HEK293T (cell line): ENCODE results near the gene OGFOD2.

Experiments
- CTCF ChIA-PET: fragments of 350-600 bp; formaldehyde crosslinking; extraction: SDS; loops from one replicate; lab custom pipeline; 2021; ENCODE audit warnings: antibody characterized with exemption, inconsistent platforms; lab: Yijun Ruan, JAX
- POLR2A ChIA-PET: fragments of 350-600 bp; formaldehyde crosslinking; extraction: SDS; loops from one replicate; lab custom pipeline; 2020; ENCODE audit warnings: antibody characterized with exemption, inconsistent platforms; lab: Yijun Ruan, JAX
- DNase-seq: peaks from one replicate; pipeline ENCODE4 v3.0.0; 2012; ENCODE audit warnings: mixed read lengths; ENCODE audit errors: extremely low spot score
- ARNT ChIP-seq: fragments of 450-650 bp; IDR thresholded peaks from 2 replicates; pipeline ENCODE4 v1.6.1; 2017; ENCODE audit warnings: mild to moderate bottlenecking
- BHLHE40 ChIP-seq: fragments of 450-650 bp; IDR thresholded peaks from 2 replicates; pipeline ENCODE4 v1.6.1; 2016; ENCODE audit warnings: mild to moderate bottlenecking, moderate library complexity, borderline replicate concordance
- CTBP1 ChIP-seq: fragments of 450-650 bp; IDR thresholded peaks from 2 replicates; pipeline ENCODE4 v1.6.1; 2016; ENCODE audit warnings: borderline replicate concordance
- ELF4 ChIP-seq: fragments of 450-650 bp; IDR thresholded peaks from 2 replicates; pipeline ENCODE4 v1.6.1; 2017; ENCODE audit warnings: antibody characterized with exemption
- FOXA1 ChIP-seq: fragments of 450-650 bp; IDR thresholded peaks from 2 replicates; pipeline ENCODE4 v1.6.1; 2016; ENCODE audit warnings: mild to moderate bottlenecking
- FOXK2 ChIP-seq: fragments of 450-650 bp; IDR thresholded peaks from 2 replicates; pipeline ENCODE4 v1.6.1; 2016; ENCODE audit warnings: mild to moderate bottlenecking
- FOXM1 ChIP-seq: fragments of 450-650 bp; IDR thresholded peaks from 2 replicates; pipeline ENCODE4 v1.6.1; 2017; ENCODE audit warnings: mild to moderate bottlenecking, borderline replicate concordance
- HDGF ChIP-seq: fragments of 450-650 bp; IDR thresholded peaks from 2 replicates; pipeline ENCODE4 v1.6.1; 2017; ENCODE audit warnings: antibody characterized with exemption, borderline replicate concordance
- L3MBTL2 ChIP-seq: fragments of 450-650 bp; conservative IDR thresholded peaks from 2 replicates; pipeline ENCODE4 v1.6.1; 2016; ENCODE audit warnings: mild to moderate bottlenecking
- LEF1 ChIP-seq: fragments of 450-650 bp; IDR thresholded peaks from 2 replicates; pipeline ENCODE4 v1.6.1; 2017; ENCODE audit warnings: mild to moderate bottlenecking, borderline replicate concordance
- NFRKB ChIP-seq: fragments of 450-650 bp; IDR thresholded peaks from 2 replicates; pipeline ENCODE4 v1.6.1; 2016; ENCODE audit warnings: mild to moderate bottlenecking, moderate library complexity
- SP1 ChIP-seq: fragments of 450-650 bp; IDR thresholded peaks from 2 replicates; pipeline ENCODE4 v1.6.1; 2017
- SUZ12 ChIP-seq: fragments of 450-650 bp; IDR thresholded peaks from 2 replicates; pipeline ENCODE4 v1.6.1; 2016; ENCODE audit warnings: mild to moderate bottlenecking
- TARDBP ChIP-seq: fragments of 450-650 bp; IDR thresholded peaks from 2 replicates; pipeline ENCODE4 v1.6.1; 2016
- ZNF384 ChIP-seq: fragments of 450-650 bp; IDR thresholded peaks from 2 replicates; pipeline ENCODE4 v1.6.1; 2016
- TF ChIP-seq, protein P1 (sequence below): fragments of 450-650 bp; IDR thresholded peaks from 2 replicates; pipeline ENCODE4 v1.6.1; 2016

Gene OGFOD2

DNA sequence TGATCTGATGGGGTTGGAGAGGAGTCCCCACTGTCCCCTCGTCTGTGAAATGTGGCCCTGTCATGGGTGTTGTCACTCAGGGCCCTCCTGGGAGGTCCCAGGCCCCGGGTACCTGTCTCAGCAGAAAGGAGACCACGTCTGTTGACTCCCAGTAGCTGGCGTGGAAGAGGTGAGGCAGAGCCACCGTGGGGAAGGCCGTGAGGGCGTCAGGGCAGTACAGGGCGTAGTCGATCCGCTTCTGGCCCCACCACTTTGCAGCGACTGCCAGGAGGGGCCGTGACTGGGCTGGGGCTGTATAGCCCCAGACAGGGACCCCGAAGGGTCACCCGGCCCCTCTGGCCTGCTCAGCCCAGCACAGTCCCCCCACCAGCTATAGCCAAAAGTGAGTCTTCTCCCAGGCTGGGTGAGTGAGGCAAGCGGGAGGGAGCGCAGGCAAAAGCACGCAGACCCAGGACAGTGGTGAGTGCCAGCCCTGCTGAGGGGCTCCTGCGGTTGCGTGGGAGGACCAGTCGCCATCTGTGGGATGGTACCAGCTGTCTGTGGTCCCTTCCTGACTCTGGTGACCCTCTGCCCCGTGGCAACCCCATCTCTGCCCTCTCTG lies 13.7 kb downstream of the OGFOD2 start:
- ChIA-PET POLR2A (no interaction called here), CTCF (no interaction called here)
- TF ChIP-seq SP1 (no peak), FOXA1 (no peak), CTBP1 (no peak), HDGF (no peak), LEF1 (no peak), NFRKB (no peak), ARNT (no peak), BHLHE40 (no peak), L3MBTL2 (no peak), SUZ12 (no peak), FOXM1 (no peak), ZNF384 (no peak), ELF4 (no peak), TARDBP (no peak), FOXK2 (no peak)
- TF ChIP-seq, protein P1, sequence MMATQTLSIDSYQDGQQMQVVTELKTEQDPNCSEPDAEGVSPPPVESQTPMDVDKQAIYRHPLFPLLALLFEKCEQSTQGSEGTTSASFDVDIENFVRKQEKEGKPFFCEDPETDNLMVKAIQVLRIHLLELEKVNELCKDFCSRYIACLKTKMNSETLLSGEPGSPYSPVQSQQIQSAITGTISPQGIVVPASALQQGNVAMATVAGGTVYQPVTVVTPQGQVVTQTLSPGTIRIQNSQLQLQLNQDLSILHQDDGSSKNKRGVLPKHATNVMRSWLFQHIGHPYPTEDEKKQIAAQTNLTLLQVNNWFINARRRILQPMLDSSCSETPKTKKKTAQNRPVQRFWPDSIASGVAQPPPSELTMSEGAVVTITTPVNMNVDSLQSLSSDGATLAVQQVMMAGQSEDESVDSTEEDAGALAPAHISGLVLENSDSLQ: no peak
- no peak for DNase-seq

DNA sequence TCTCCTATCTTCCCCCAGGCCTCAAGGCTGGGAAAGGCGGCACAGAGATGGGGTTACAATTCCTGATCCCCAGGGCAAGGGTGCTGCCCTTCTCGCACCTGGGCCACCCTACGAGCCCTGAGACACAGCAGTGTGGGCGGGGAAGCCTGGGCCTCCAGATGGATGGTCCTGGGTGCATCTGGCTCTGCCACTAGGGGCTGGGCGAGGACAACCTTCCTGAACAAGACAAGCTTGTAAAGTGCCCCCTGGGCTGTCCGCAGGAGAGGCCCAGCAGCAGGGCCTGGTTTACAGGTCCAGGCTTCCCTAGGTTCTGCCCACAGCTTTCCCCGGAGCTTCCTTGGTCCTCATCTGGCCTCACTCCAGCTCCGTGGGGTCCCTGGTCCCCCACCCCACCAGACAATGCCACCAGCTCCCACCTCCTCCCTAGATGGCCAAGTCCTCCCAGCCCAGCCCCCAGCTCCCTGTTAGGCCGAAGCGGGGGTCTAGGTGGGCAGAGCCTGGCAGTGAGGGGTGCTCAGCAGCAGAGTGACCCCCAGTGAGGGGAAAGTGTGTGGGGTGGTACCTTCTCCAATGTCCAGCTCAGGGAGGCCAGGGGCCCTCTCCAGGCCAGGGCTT lies 14.3 kb downstream of the OGFOD2 start:
- ChIA-PET CTCF (no interaction called here), POLR2A (interaction anchor here (1.2 to 1.4 kb wide), 2 partner anchors 15 to 243 kb away, joined by 3 to 7 read pairs; partner anchors contain the start of gene MPHOSPH9)

DNA sequence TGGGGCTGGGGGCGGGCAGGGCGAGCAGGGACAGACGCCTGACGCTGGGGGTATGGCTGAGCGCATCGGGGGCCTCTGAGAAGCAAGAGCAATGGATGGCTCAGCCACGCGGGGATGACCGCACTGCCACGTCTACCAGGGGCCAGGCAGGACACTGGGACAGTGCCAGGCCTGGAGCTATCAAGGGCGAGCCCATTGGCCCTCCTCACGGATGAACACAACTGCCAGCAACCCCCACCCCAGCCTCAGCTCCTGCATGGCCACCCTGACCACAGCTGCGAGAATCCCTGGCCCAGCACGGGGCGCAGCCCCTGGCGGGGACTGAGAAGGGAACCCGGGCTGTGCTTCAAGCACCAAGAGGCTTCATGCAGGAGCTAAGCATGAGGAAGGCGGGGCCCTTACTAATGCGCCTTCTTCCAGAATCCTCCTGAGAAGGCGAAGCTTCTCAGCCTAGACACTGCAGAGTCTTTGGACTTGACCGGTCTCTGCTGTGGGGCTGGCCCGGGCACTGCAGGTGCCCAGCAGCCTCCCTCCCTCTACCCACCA lies 14.9 kb downstream of the OGFOD2 start:
- CTCF ChIA-PET: no interaction called here
- DNase-seq: no peak
- TF ChIP-seq NFRKB (no peak), FOXA1 (no peak), LEF1 (no peak), ELF4 (no peak), FOXK2 (no peak), FOXM1 (no peak), TARDBP (no peak), SUZ12 (no peak), HDGF (no peak), ARNT (no peak), ZNF384 (no peak), BHLHE40 (no peak), CTBP1 (no peak)
- TF ChIP-seq, protein P1: no peak
- POLR2A ChIA-PET: interaction anchor here (1.2 to 1.4 kb wide), 2 partner anchors 16 to 243 kb away, joined by 3 to 7 read pairs; partner anchors contain the start of gene MPHOSPH9

More for the DNA sequence above, 14.3 kb downstream of the OGFOD2 start:
- TF ChIP-seq LEF1 (no peak), L3MBTL2 (no peak), HDGF (no peak), SP1 (no peak), CTBP1 (no peak), NFRKB (no peak), FOXA1 (no peak), FOXM1 (no peak), ARNT (no peak), SUZ12 (no peak), BHLHE40 (no peak), ZNF384 (no peak), ELF4 (no peak), TARDBP (no peak), FOXK2 (no peak)
- TF ChIP-seq, protein P1: no peak
- no peak for DNase-seq

DNA sequence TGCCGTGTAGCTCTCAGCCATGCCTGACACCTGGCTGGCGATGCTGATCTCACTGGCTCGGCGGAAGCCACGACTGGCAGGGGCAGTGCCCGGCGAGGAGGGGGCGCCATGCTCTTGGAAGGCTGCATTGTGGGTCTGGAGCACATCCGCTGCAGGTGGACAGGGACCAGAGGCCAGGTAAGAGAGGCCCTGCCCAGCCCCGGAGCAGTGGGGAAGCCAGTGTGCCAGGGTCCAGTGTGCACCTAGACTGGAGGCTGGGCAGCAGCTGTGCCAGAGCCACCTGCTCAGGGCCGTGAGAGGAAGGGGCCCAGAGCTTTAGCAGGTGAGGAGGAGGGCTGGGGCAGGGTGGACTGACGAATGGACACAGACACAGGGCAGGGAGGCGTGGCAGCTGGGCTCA lies 15.5 kb downstream of the OGFOD2 start:
- TF ChIP-seq LEF1: no peak
- TF ChIP-seq ELF4: no peak
- TF ChIP-seq, protein P1: no peak
- no peak for TF ChIP-seq ARNT
- no peak for TF ChIP-seq L3MBTL2
- TF ChIP-seq ZNF384: no peak
- no peak for TF ChIP-seq CTBP1
- TF ChIP-seq SUZ12: no peak
- ChIA-PET CTCF (no interaction called here), POLR2A (interaction anchor here (1.2 to 1.4 kb wide), 2 partner anchors 16 to 242 kb away, joined by 3 to 7 read pairs; partner anchors contain the start of gene MPHOSPH9)
- no peak for DNase-seq
